ENCODE measurements around the gene KIF26B. TPM values are rescaled to one million over a fixed set of nuclear protein-coding genes. Genes with fewer than 3 reads are reported as not detected.

Gene KIF26B
- total and polyA plus RNA-seq, 2 of the 4 experiments (the other 2 are of a cell fraction) = 0.53 to 0.54 TPM

- H3K18ac ChIP-seq (ENCODE audit: low read depth, low read length) = no peak overlapping the region
- no peak overlapping the region for H2AK5ac ChIP-seq (ENCODE audit: low read depth, low read length)
- no peak overlapping the region for H3K27ac ChIP-seq (ENCODE audit: insufficient read depth, low read length)
- no peak overlapping the region for H3K14ac ChIP-seq (replicated peaks; ENCODE audit: low read depth, low read length)
- H4K20me1 ChIP-seq (ENCODE audit: insufficient read depth, low read length) = no peaks in the 10 kb centered on the region
- H4K5ac ChIP-seq (ENCODE audit: low read depth, low read length) = no peak overlapping the region
- no peaks in the 10 kb centered on the region for H3K79me1 ChIP-seq (ENCODE audit: low read depth in 1 of 2, low read length in 2 of 2)
- H3K23ac ChIP-seq (ENCODE audit: low read depth, low read length) = no peak overlapping the region
- no peaks in the 10 kb centered on the region for H3K4me1 ChIP-seq (ENCODE audit: control insufficient read depth, insufficient read depth, low read length)
- no peak overlapping the region for H2BK120ac ChIP-seq (ENCODE audit: low read depth, low read length)
- H4K8ac ChIP-seq (ENCODE audit: low read depth in 2 of 2, low read length in 2 of 2) = no peak overlapping the region
- dilution Hi-C loops (cut with HindIII; ENCODE audit: low sequenced_read_pairs, unreplicated experiment) = no loop called here
- no peak overlapping the region for H2AK9ac ChIP-seq (replicated peaks; ENCODE audit: low read depth, low read length, poor library complexity)
- no peak for ATAC-seq (ENCODE audit: low read depth)
- H3K9ac ChIP-seq (ENCODE audit: low read depth, low read length) = no peak overlapping the region
- CTCF ChIA-PET = no interaction called here
- BruUV-seq (replicated peaks) = no TSS peak
- no peak overlapping the region for H3K56ac ChIP-seq (ENCODE audit: extremely low read depth, insufficient read depth, low read length)
- TF ChIP-seq ELK1 (IDR thresholded peaks at IDR 0.05; ENCODE audit: borderline replicate concordance, low read depth, low read length) (no peak), CHD1 (IDR thresholded peaks at IDR 0.05; ENCODE audit: low read depth, low read length) (no peak), CTCF (conservative IDR thresholded peaks at IDR 0.05; ENCODE audit: low read depth, low read length) (no peak), MXI1 (IDR thresholded peaks at IDR 0.05; ENCODE audit: borderline replicate concordance, low read depth, low read length) (no peak), POLR2A (IDR thresholded peaks at IDR 0.05; ENCODE audit: low read depth, low read length) (no peak), CEBPB (IDR thresholded peaks at IDR 0.05; ENCODE audit: low read depth, low read length) (no peak), RFX5 (IDR thresholded peaks at IDR 0.05; ENCODE audit: low read depth, low read length) (no peak), MAFK (IDR thresholded peaks at IDR 0.05; ENCODE audit: low read depth, low read length) (no peak), RCOR1 (IDR thresholded peaks at IDR 0.05; ENCODE audit: insufficient replicate concordance, low read length) (no peak), MAZ (IDR thresholded peaks at IDR 0.05; ENCODE audit: borderline replicate concordance, low read depth, low read length) (no peak), RAD21 (IDR thresholded peaks at IDR 0.05; ENCODE audit: low read length) (no peak), FOS (IDR thresholded peaks at IDR 0.05; ENCODE audit: low read depth, low read length) (no peak), USF2 (IDR thresholded peaks at IDR 0.05; ENCODE audit: low read depth, low read length) (no peak), NFE2L2 (IDR thresholded peaks at IDR 0.05; ENCODE audit: low read depth, low read length) (no peak), SMC3 (IDR thresholded peaks at IDR 0.05; ENCODE audit: low read depth, low read length) (no peak), BHLHE40 (IDR thresholded peaks at IDR 0.05; ENCODE audit: low read depth, low read length) (no peak)
- DNase-seq = no peak
- no peak overlapping the region for H2AFZ ChIP-seq (replicated peaks; ENCODE audit: low read length, poor library complexity)
- 40% methylated on average over 2 of the region's 14 CpGs; no CpG with 5 or more reads in 1 of the 2 experiments for WGBS, 2 experiments (ENCODE audit: extremely low coverage in 2 of 2, insufficient read length in 1 of 2)
- no peaks in the 10 kb centered on the region for H3K9me1 ChIP-seq (ENCODE audit: insufficient read depth, low read length)
- no peak overlapping the region for H2BK15ac ChIP-seq (ENCODE audit: low read depth, low read length)
- H3K36me3 ChIP-seq (ENCODE audit: control insufficient read depth, insufficient read depth, low read length) = no peaks in the 10 kb centered on the region
- H3K4me2 ChIP-seq (ENCODE audit: low read depth, low read length) = no peak overlapping the region
- in situ Hi-C loops (cut with MboI; ENCODE audit: low sequenced_read_pairs) = no loop called here
- no peaks in the 10 kb centered on the region for H3K9me3 ChIP-seq (ENCODE audit: control insufficient read depth, insufficient read depth, low read length)
- POLR2A ChIA-PET (ENCODE audit: unreplicated experiment) = no interaction called here
- intact Hi-C loops (cut with micrococcal nuclease) = no loop called here
- no peak overlapping the region for H2BK20ac ChIP-seq (ENCODE audit: low read depth, low read length)
- no peaks in the 10 kb centered on the region for H3K27me3 ChIP-seq (ENCODE audit: control insufficient read depth, insufficient read depth, low read length)
- no peak overlapping the region for H2BK5ac ChIP-seq (ENCODE audit: low read depth, low read length, poor library complexity, severe bottlenecking)
- no peak overlapping the region for H3K4ac ChIP-seq (ENCODE audit: low read depth, low read length)
- H4K91ac ChIP-seq (ENCODE audit: insufficient read depth, low read depth, low read length) = no peak overlapping the region
- no peak overlapping the region for H3K4me3 ChIP-seq (ENCODE audit: insufficient read depth, low read depth, low read length)
Observed at GRCh38 chr1:245292141-245292540, 137.4 kb downstream of the KIF26B start.

Measured in IMR-90 (cell line).